ENCODE results near the gene TFDP1.

TFDP1 gene

GRCh38 chr13:113601166-113602070 is 16.9 kb downstream of the TFDP1 start:
- DNase-seq = no peak

DNA sequence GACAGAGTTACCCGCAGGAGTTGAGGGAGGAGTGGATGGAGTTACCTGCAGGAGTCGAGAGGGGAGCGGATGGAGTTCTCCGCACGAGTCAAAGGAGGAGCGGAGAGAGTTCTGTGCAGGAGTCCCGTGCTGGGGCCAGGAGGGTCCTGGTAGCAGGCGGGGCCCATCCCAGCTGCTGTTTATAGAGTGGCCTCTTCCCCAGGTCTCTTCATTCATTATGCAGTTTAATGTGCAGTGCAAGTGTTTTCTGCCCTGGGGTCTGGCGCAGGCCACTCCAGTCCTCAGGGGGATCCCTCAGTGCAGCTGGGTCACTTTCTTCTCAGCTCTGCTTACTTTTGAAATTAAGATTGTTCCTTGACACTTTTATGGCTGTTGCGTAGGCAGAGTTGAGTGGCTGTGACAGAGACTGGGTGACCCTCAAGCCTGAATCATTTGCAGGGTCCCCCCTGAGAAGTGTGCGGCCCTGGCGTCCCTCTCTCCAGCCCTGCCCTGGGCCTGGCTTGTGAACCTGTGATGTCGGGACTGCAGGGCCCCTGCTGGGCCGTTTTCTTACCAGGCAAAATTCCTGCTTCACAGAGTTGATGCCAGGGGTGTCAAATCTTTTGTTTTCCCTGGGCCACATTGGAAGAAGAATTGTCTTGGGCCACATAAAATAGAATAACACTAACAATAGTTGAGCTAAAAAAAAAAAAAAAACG is 17.9 kb downstream of the TFDP1 start:
- DNase-seq = no peak

- no peak for DNase-seq
Measured at GRCh38 chr13:113603116-113603710, 18.7 kb downstream of the TFDP1 start.

DNA sequence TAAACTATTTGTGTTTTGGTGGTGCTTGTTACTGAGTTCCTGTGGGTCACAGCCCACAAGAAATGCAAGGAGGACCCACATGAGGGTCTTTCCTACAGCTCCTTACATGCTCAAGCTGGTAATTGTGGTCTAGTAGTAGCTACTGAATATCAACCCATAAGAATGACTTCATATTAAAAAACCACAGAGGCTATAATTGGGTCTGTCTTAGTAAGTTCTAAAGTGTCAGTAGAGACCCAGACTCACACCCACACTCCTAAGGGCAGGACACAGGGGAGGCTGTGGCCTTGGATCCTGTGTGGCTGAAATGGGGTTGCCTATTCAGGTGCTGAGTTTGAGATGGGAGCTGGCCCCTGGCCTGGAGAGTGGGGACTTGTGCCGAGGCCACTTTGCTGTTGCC is 19.6 kb downstream of the TFDP1 start:
- DNase-seq = no peak

- no peak for DNase-seq
Measured at GRCh38 chr13:113605461-113605860, 20.9 kb downstream of the TFDP1 start.

DNA sequence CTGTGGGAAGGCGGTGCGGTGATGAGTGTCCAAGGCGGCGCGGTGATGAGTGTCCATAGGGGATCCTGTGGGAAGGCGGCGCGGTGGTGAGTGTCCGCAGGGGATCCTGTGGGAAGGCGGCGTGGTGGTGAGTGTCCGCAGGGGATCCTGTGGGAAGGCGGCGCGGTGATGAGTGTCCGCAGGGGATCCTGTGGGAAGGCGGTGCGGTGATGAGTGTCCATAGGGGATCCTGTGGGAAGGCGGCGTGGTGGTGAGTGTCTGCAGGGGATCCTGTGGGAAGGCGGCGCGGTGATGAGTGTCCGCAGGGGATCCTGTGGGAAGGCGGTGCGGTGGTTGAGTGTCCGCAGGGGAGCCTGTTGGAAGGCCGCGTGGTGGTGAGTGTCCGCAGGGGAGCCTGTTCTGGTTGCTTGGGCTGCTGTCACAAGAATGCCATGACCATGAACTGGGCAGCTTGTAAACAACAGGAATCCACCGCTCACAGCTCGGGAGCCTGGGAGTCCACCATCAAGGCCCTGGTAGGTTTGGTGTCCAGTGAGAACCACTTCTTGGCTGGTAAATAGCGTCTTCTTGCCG is 21.4 kb downstream of the TFDP1 start:
- DNase-seq = no peak

- no peak for DNase-seq
Measured at GRCh38 chr13:113607056-113607888, 22.7 kb downstream of the TFDP1 start.

DNA sequence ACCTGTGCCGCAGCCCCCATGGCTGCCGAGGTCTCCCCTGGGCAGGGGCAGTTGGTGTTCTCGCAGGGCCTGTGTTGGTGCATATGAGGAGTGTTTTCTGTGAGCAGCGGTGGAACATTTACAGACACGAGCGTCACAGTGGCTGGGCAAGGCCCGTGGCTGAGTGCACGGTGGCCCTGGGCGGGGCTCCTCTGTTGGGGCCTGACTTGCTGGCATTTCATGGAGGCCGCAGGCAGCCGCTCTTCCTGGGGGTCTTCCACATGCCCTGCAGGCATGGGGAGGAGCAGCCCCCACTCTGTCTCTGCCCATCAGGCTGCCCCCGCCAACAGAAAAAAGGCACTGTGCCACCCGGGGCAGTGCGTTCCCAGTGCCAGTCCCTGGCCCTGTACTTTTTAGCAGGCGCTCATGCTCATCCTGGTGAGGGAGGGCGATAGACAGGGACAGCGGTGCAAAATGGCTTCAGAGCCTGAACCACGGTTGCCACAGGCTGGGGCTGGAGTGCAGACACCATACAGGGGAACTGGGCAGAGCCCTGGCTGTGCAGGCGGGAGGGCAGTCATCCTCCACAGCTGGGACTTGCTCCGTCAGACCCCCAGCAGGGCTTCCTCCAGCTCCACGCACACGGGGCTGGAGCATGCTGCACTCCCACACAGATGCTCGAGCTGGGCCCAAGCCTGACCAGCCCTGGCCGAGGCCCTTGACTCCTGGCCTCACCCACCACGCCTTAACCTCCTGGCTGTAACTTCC is 23.5 kb downstream of the TFDP1 start:
- no peak for DNase-seq

- DNase-seq = no peak
Measured at GRCh38 chr13:113608967-113609533, 24.5 kb downstream of the TFDP1 start.

DNA sequence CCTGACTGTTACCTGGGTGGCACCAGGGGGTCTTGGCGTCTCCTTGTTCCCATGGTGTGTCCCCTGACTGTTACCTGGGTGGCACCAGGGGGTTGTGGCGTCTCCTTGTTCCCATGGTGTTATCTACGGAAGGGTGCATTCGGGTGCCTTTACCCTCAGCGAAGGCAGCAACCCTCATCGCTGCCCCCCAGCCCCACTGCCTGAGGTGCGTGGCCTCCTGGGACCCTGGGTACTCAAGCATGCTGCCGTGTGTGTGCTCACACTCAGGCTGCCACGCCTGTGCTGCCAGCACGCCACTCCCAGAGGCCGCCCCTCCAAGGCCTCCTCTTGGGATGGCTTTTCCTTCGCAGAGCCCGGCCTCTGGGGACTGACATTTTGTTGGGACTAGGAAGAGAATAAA is 25.1 kb downstream of the TFDP1 start:
- no peak for DNase-seq

- DNase-seq = no peak
Measured at GRCh38 chr13:113610266-113610665, 25.7 kb downstream of the TFDP1 start.

GRCh38 chr13:113611996-113612395 is 27.4 kb downstream of the TFDP1 start:
- DNase-seq = no peak

DNA sequence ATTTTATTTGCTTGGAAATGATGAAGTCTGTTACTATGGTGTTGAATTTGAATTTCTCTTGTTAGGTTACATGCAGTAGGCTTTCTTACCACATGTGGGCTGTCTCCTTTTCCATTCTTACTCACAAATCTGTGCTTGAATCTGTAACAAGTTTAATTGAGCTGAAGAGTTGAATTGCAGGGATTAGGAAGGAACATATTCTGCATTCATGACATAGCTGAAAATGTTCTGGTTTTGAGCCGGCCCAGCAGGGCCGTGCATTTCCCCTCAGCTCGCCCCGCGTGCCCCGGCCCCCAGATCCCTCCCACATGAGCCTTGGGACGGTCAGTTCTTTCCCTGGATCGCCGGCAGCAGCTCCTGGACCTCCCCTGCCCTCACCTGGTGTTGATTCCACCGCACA is 28.1 kb downstream of the TFDP1 start:
- DNase-seq = no peak

GRCh38 chr13:113613789-113614379 is 29.3 kb downstream of the TFDP1 start:
- DNase-seq = no peak

DNA sequence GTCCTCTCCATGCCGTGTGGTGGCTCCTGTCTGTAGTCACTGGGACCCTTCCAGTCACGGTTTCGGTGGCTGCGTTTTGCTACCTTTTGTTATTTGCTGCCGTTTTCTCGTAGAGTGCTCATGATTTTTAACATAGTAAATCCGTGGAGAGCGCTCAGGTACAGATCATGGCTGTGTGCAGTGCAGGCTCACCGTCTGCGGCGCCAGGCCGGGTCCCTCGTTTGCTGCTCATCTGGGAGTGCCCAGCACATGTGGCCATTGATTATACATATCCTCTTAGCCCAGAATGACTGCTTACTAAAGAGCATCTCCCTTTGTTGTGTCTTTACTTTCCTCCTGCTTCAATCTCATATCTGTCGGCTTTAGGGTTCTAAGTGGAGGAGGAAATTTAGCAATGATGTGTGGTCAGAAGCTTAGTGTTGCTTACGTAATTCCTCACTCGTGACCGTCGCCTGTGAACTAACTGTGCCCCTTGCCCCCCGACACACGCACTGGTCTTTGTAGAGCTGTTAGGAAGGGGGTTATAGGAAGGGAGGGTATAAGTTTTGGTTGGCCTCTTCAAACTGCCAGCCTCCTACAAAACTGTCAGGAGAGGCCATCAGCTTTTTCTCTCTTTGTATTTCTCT is 31.8 kb downstream of the TFDP1 start:
- no peak for DNase-seq

DNA sequence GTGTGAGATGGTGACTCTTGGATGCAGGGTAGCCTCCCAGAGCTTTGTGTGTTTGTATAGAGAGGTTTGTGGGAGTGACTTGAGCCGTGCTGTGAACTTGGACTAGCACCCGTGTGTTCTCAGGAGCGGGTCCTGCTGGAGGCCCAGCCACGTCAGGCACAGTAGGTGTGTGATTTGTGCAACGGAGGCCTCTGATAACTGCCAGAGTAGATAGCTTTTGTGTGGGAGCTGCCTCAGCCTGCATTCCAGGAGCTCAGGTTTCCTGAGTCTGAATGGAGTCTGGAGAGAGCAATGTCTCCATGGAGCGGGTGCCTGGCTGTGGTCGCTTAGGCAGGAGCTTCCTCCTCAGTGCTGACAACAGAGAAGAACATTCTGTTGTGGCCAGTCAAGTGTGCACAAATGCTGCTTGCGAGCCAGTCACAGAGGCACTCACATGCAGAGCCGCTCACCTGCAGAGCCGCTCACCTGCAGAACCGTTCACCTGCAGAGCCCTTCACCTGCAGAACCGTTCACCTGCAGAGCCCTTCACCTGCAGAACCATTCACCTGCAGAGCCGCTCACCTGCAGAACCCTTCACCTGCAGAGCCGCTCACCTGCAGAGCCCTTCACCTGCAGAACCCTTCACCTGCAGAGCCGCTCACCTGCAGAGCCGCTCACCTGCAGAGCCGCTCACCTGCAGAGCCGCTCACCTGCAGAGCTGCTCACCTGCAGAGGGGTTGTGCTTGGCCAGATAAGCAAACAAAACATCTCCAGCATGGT is 32.6 kb downstream of the TFDP1 start:
- no peak for DNase-seq

- no peak for DNase-seq
Measured at GRCh38 chr13:113617961-113618360, 33.4 kb downstream of the TFDP1 start.

DNA sequence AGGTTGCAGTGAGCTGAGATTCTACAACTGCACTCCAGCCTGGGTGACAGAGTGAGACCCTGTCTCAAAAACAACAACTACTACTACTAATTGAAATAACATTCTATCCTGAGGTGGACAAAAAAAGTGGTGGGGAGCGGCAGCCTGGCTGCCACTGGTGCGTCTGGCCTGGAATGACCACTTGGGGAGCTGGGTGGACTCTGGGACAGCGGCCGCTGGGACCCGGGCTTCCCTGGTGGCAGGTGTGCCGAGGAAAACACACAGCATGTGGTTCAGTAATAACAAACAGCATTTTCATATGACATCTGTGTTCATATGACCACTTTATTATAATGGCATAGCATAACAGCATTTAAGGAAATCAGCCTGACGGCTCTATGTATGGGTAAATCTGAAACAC is 33.9 kb downstream of the TFDP1 start:
- DNase-seq = no peak

- no peak for DNase-seq
Measured at GRCh38 chr13:113620036-113620796, 35.7 kb downstream of the TFDP1 start.

Data from activated CD4-positive, alpha-beta T cell treated with anti-CD3 and anti-CD28 coated beads for 4 hours (primary cell).